ENCODE data around the gene PDGFRB.
A peak's percentile ranks its signal among the peaks of the same experiment; 100 is the strongest.

The PDGFRB gene

DNA sequence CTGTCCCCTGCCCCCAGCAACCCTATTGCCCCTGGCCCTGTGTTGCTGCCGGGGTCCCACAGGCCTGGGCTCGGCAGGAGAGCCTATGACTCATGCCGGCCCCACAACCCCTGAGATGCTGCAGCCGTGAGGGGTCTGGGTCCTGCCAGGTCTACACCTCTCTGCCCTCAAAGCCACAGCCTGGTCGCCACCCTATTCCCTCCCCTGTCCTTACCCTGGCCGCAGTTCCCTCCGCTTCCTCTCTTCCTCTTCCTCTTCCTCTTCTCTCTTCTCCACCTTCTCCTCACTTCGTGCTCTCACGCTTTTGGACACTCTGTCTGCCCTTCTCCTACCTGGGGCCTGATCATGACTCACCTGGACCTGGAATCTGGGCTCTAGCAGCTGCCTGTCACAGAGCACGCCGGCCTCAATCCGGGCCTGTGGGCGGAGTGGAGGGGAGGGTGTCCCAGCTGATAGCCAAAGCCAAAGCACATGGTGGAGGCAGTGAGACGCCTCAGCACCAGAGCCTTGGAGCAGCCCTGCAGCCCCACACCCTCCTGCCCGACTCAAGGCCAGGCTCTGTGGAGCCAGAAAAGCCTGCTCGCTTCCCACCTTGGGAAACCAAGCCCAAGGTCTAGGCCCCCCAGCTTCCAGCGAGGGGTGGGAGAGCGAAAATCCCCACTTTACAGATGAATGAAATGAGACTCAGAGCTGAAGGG is 42.4 kb downstream of the PDGFRB start:
- Histone ChIP-seq H3K9me3 (no peaks in the 10 kb centered on the region), H3K4me1 (peaks cover 47% of the 10 kb centered on the region), H3K9ac (no peak overlapping the region), H3K4me3 (no peak overlapping the region), H3K4me2 (peak overlapping the region; percentile 35), H3K27ac (0 out of 2 replicates have a peak overlapping the region, but pooled peaks have one; percentile 21), H3K27me3 (no peaks in the 10 kb centered on the region), H3K36me3 (peaks cover 46% of the 10 kb centered on the region), H4K20me1 (no peaks in the 10 kb centered on the region)
- TF ChIP-seq Cebpa-rat (IDR thresholded peaks at IDR 0.05): no peak

DNA sequence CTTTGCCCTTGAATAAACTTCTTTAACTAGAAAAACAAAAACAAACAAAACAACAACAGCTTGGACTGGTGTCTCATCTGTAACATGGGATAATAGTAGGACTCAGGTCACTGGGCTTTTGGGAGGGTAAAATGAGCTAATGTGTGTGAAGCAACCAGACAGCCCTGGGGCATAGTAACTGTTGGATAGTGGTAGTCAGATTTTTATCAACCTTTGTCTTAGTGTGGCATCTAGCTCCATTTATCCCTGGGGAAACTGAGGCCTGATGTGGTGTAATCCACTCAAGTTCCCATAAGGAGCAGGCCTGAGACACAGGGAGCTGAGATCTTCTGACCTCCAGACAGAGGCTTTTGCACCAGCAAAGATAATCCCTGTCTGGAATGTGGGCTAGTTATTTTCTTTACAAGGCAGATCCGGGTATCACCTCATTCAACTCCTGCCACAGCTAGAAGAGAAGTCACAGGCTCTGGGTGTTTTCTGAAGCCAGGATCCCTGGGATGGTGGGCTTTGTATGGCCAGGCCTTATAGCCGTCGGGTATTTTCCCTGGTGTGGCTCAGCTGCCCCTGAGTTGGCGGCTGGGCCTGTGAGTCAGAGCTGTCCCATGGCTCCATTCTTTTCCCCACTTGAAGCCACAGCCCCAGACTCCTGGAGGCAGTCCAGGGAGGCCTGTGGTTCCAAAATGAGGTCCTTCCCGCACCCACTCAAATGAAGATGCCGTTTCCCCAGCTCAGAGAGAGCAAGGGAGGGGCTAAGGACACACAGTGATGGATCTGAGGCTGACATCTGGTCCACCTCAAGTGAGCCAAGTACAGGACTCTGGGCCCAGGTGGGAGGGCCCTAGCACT is 43.2 kb downstream of the PDGFRB start:
- no peaks in the 10 kb centered on the region for H3K27me3 ChIP-seq
- H4K20me1 ChIP-seq: no peaks in the 10 kb centered on the region
- no peaks in the 10 kb centered on the region for H3K9me3 ChIP-seq
- H3K4me1 ChIP-seq: peaks cover 53% of the 10 kb centered on the region
- H3K36me3 ChIP-seq: peaks cover 38% of the 10 kb centered on the region
- peak overlapping the region; percentile 35 for H3K4me2 ChIP-seq
- H3K4me3 ChIP-seq: no peak overlapping the region
- H3K9ac ChIP-seq: 0 out of 2 replicates have a peak overlapping the region, but pooled peaks have one; percentile 13
- TF ChIP-seq Cebpa-rat (IDR thresholded peaks at IDR 0.05): no peak
- 0 out of 2 replicates have a peak overlapping the region, but pooled peaks have one; percentile 21 for H3K27ac ChIP-seq

DNA sequence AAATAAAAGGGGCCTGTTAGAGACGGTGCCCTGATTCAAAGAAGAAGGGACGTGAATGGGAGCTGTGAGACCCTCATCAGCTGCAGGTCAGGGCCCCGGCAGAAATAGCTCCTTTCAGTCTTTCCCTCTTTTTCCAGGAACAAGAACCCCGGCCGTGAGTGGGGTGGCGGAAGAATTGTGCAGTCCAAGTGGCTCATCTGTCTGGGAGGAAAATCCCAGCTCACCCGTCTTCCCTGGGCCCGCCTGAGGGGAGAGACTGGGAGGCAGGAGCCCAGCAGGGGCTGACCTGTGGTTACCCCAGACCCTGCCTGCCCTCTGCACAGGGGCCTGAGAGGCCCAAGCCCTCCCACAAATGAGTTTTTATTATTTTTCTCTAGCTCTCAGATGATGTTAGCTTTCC is 44.5 kb downstream of the PDGFRB start:
- no peaks in the 10 kb centered on the region for H3K9me3 ChIP-seq
- no peak overlapping the region for H3K9ac ChIP-seq
- H3K4me3 ChIP-seq: no peak overlapping the region
- no peak for TF ChIP-seq Cebpa-rat (IDR thresholded peaks at IDR 0.05)
- H3K27ac ChIP-seq: no peak overlapping the region; the same call in 1 of the 2 replicates
- H3K4me1 ChIP-seq: peaks cover 65% of the 10 kb centered on the region
- H3K27me3 ChIP-seq: no peaks in the 10 kb centered on the region
- peaks cover 25% of the 10 kb centered on the region for H3K36me3 ChIP-seq
- H4K20me1 ChIP-seq: no peaks in the 10 kb centered on the region
- no peak overlapping the region for H3K4me2 ChIP-seq

DNA sequence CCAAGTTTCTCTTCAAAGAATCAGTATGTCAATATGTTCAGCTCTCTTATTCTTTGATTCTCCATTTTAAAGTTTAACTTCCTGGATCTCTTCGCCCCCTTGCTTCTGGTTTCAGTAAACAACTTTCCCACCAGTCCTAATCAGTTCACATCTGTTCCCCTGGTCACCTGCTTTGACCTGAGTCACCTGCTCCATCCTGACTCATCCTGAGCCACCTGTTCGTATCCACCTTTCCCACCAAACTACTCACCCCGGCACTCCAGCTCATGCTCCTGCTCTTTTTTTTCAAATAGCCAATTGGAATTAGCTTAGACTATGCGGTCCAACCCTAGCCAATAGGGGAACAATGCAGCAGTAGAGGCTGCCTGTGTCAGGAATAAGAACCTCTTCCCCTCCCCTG is 45.7 kb downstream of the PDGFRB start:
- Histone ChIP-seq H3K4me1 (peaks cover 60% of the 10 kb centered on the region), H3K4me3 (no peak overlapping the region), H3K9ac (no peak overlapping the region), H3K27ac (no peak overlapping the region), H3K27me3 (no peaks in the 10 kb centered on the region), H3K9me3 (no peaks in the 10 kb centered on the region), H3K36me3 (peaks cover 13% of the 10 kb centered on the region), H4K20me1 (no peaks in the 10 kb centered on the region), H3K4me2 (no peak overlapping the region)
- no peak for TF ChIP-seq Cebpa-rat (IDR thresholded peaks at IDR 0.05)

DNA sequence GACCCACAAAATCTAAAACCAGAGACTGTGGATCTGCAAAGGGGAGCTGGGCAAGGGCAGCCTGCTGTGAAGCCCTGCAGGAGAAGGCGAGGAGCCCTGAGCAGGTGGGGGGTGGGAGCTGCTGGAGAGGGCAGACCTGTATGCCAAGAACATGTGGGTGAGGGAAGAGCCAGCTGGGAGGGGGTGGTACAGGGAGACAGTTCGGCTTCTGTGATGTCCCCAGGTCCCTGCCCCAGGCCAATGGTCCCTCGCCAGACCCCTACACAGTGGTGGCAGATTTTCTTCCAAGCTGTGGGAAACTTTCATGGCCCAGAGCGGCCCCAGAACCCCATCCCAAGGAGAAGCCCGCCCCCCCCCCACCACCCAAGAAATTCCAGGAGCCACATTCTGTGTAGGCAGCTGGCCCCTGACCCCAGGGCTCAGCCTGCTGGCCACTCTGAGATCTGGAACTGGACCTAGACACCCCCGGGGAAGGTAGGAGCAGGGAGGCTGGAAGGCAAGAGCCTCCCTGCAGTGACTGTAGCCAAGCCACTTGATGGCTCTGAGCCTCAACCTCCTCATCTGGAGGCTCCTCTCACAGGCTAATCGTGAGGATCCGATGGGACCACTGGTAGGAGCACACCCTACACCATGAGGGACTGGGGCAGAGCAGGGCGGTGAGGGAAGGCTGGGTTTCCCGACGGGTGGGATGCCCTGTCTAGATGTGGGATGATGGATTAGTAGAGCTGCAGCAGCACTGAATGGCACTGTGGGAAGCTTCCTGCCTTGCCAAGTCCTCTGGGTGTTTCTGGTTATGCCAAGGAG is 46.7 kb downstream of the PDGFRB start:
- H3K27me3 ChIP-seq: no peaks in the 10 kb centered on the region
- peaks cover 3% of the 10 kb centered on the region for H3K36me3 ChIP-seq
- no peak overlapping the region for H3K4me2 ChIP-seq
- H3K4me1 ChIP-seq: peaks cover 50% of the 10 kb centered on the region
- TF ChIP-seq Cebpa-rat (IDR thresholded peaks at IDR 0.05): no peak
- H3K4me3 ChIP-seq: no peak overlapping the region
- no peak overlapping the region for H3K27ac ChIP-seq
- no peak overlapping the region for H3K9ac ChIP-seq
- H4K20me1 ChIP-seq: no peaks in the 10 kb centered on the region
- H3K9me3 ChIP-seq: no peaks in the 10 kb centered on the region

DNA sequence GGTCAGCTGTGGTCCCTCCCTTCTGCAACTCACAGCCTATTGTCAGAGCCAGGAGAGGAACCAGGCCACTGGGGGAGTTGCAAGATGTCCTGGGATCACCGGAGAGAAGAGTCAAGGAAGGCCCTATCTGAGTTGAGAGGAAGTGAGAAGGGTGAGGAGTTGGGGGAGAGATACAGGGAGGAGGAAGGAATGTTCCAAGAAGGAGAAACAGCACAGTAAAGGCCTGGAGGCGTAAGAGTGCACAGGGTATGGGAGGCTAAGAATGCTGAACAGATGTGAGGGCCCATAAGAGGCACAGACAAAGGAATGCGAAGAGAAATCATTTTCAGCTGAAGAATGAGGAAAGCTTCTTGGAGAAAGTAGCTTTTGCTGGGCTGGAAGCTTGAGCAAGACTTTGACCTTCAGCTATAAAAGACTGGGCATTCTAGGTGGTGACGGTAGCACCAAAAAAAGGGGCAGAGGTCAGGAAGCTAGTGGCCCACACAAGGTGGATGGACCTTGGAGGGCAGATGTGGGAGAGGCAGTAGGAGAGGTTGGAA is 47.7 kb downstream of the PDGFRB start:
- Histone ChIP-seq H3K4me3 (no peak overlapping the region), H4K20me1 (no peaks in the 10 kb centered on the region), H3K4me2 (no peak overlapping the region), H3K9me3 (no peaks in the 10 kb centered on the region), H3K36me3 (no peaks in the 10 kb centered on the region), H3K27me3 (no peaks in the 10 kb centered on the region), H3K9ac (no peak overlapping the region), H3K27ac (no peak overlapping the region), H3K4me1 (peaks cover 40% of the 10 kb centered on the region)
- no peak for TF ChIP-seq Cebpa-rat (IDR thresholded peaks at IDR 0.05)

DNA sequence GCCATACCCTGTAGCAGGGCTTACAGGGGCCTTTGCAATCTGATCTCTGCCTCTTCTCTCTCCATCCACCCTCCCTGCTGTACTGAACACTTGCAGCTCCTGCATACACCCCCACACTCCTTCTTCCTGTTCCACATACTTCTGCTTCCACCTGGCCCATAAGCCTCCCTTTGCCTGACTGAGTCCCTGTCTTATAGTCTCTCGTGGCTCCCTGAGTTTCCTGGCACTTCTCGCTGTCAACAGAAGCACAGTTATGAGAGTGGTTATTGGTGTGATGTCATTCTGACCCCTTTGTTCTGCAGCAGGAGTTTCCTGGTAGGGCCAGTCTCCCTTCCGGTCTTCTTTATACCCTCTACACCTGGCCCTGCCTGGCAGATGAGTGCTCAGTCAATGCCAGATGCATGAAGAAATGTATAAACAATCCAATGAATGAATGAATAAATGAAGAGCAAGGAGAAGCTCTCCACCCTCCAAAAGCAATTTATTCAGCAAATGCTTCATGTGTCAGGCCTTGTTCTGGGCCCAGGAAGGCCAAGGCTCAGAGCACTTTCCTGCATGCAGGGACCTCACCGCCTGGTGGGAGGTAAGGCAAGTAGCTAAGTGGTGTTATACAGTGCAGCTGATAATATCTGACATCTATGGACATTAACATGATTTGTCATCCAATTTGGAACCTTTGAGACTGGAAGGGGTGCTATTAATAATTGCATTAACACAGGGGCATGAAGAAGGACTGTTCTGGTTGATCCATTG is 48.8 kb downstream of the PDGFRB start:
- TF ChIP-seq Cebpa-rat (IDR thresholded peaks at IDR 0.05): no peak
- Histone ChIP-seq H3K4me2 (peak overlapping the region; percentile 47), H3K36me3 (no peaks in the 10 kb centered on the region), H4K20me1 (no peaks in the 10 kb centered on the region), H3K27me3 (no peaks in the 10 kb centered on the region), H3K27ac (peak overlapping the region; percentile 25; the same call in 1 of the 2 replicates), H3K9me3 (no peaks in the 10 kb centered on the region), H3K4me3 (no peak overlapping the region), H3K4me1 (peaks cover 29% of the 10 kb centered on the region), H3K9ac (no peak overlapping the region)

DNA sequence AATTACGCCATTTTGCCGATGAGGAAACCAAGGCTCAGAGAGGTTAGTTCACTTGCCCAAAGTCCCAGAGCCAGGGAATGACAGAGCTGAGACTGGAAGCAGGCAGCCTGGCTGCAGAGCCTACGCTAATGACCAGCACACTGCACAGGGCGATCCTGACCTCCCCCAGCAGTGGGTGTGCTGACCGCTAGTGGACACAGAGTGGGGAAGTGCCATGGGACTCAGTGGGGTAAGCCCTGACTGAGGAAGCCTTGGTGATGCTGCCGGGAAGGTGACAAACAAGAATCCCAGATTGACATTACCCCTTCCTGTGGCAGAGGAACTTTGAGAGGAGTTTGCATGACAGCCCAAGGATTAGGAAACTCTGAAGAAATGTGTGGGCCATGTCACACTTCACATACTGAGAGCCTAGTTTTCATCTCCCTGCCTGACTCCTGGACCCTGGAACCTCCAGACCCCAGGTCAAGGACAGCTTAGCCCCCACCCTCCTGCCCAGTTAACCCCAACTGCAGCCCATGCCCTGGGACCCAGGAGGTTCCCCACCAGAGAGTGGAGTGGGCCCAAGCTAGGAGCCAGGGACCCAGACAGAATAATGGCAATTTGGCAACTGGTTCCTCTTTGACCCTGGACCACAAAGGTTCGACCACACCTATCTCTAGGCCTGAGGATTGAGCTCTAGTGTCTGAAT is 49.6 kb downstream of the PDGFRB start:
- Histone ChIP-seq H3K27me3 (no peaks in the 10 kb centered on the region), H4K20me1 (no peaks in the 10 kb centered on the region), H3K4me1 (peaks cover 25% of the 10 kb centered on the region), H3K36me3 (no peaks in the 10 kb centered on the region), H3K4me3 (no peak overlapping the region), H3K27ac (peak overlapping the region; percentile 25; the same call in 1 of the 2 replicates), H3K9ac (no peak overlapping the region), H3K9me3 (no peaks in the 10 kb centered on the region), H3K4me2 (peak overlapping the region; percentile 47)
- no peak for TF ChIP-seq Cebpa-rat (IDR thresholded peaks at IDR 0.05)

Data from BLaER1 (cell line).